Measurements from ENCODE around the gene FGR. TPM values are rescaled to one million over a fixed set of nuclear protein-coding genes. Genes with fewer than 3 reads are reported as not detected.
A peak's percentile ranks its signal among the peaks of the same experiment; 100 is the strongest.

FGR gene
- polyA plus RNA-seq, 3 donors from 2014 or later, result 350 to 654 (median 572) TPM

DNA sequence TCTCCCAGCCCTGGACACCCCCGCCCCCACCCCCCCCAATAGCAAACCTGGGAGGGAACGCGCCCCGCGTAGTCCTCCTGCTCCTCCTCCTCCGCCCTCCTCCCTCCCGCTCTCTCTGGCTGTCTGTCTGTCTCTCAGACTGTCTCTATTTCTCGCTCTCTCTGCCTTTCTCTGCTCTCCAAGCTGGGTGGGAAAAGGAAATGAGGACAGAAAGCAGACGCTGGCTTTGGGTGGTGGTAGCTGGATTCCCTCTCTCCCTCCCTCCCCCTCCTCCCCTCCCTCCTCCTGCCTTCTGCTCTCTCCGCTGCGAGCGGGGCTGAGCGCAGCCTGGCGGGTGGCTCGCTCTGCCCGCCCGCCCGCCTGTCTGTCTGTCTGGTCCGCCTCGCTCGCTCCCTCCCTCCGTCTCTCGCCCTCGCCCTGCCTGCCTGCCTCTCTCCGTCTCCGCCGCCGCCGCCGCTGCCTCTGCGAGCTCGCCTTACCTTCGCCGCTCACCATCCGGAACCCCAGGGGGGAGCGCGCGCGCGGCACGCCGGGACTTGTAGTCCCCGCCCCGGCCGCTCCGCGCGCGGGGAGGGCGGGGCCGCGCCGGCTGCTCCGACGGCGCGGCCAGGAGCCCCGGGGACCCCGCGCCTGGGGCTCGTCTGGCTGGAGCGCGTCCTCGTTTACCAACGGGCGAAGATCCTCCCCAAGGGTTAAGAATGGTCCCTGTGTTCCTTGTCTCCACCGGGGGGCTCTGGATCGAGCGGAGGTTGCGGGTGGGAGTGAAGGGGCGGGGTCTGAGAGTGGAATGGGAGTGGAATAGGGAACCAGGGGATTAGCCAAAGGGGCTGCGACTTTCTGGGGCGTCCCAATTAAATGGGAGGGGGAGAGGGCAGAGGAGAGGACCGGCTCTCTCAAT is 31.1 kb downstream of the FGR start, which contains the start of gene AHDC1:
Gene AHDC1, minus strand, starts transcription at position 464 of the 898 bp plus-strand sequence. CDS start 52,029 bp downstream, outside the sequence.
- peaks cover 29 to 59% of the 10 kb centered on the region in 2 donors for H3K4me1 Mint-ChIP-seq
- H3K27ac Mint-ChIP-seq, result peak within 1 kb of the TSS; percentile 69 to 96 (median 94)
- no peaks in the 10 kb centered on the region for H3K36me3 Mint-ChIP-seq
- H3K27me3 Mint-ChIP-seq (ENCODE audit: low read depth in 3 of 3), result peaks cover 5 to 25% (median 6%) of the 10 kb centered on the region in 3 donors
- peak within 1 kb of the TSS; percentile 88 to 94 (median 91) for H3K4me3 Mint-ChIP-seq
- peak; percentile 92 to 93 (median 93) for DNase-seq
- H3K9me3 Mint-ChIP-seq, result no peaks in the 10 kb centered on the region

DNA sequence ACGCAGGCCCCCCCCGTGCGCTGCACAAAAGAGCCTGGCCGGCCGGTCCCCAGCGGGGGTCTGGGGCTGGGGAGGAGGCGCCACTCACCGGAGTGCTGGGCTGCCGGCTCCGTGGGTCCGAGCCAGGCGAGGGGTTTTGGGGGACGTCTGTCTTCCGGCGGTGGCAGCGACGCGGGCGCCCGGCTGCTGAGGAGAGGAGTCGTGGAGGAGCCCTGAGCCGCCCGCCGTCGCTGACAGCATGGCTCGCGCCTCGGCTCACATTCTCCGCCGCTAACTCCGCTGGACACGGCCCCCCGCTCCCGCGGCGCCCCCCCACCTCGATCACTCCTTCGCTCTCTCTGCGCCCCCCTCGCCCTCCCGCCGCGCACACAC is 31.7 kb downstream of the FGR start:
- H3K27ac Mint-ChIP-seq, result peak overlapping the region; percentile 69 to 96 (median 94)
- H3K36me3 Mint-ChIP-seq, result no peaks in the 10 kb centered on the region
- no peaks in the 10 kb centered on the region for H3K9me3 Mint-ChIP-seq
- H3K4me3 Mint-ChIP-seq, result peak overlapping the region; percentile 88 to 94 (median 91)
- DNase-seq, result peak; percentile 43 to 50 (median 49)
- peaks cover 5 to 25% (median 6%) of the 10 kb centered on the region in 3 donors for H3K27me3 Mint-ChIP-seq (ENCODE audit: low read depth in 3 of 3)
- peaks cover 34 to 64% of the 10 kb centered on the region in 2 donors for H3K4me1 Mint-ChIP-seq

- peaks cover 3 to 21% (median 8%) of the 10 kb centered on the region in 3 donors for H3K27me3 Mint-ChIP-seq (ENCODE audit: low read depth in 3 of 3)
- peaks cover 34 to 61% of the 10 kb centered on the region in 2 donors for H3K4me1 Mint-ChIP-seq
- H3K4me3 Mint-ChIP-seq, result peak overlapping the region; percentile 81 to 93 (median 86)
These were observed 32.3 kb downstream of the FGR start for GRCh38 chr1:27602462-27603308.

DNA sequence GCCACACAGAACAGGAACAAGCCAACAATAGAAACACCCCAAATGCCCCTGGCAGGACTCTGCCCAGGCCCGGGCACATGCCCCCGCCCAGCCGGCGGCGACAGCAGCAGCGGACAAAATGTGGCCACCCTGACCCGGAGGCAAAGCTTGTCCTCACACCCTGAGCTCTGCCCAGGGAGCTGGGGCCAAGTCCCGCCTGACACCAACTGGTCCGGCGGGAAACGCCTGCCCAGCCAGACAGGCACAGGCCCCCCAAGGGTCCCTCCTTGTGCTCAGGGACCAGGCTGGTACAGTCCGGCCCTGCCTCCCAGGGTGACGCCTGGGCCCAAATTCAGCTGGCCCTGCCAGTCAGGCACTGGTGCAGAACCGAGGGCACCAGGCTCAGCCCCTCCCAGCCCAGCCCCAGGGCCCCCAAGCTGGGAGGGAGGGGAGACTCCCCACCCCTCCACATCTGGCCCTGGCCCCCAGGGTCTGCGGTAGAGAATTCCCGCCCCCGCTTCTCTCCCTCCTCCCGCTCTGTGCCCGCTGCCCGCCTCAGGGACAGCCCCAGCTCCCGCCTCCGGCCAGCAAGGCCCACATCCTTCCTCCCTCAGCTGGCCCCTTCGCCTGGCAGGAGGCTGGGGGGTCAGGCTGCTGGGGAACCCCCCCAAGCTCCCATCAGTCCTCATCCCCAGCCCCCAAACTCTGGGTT is 33.1 kb downstream of the FGR start:
- Mint-ChIP-seq H3K9me3 (no peaks in the 10 kb centered on the region), H3K4me3 (peak overlapping the region; percentile 81 to 88 (median 86)), H3K27ac (peak overlapping the region; percentile 71 to 90 (median 86)), H3K27me3 (ENCODE audit: low read depth in 3 of 3) (peaks cover 2 to 16% (median 8%) of the 10 kb centered on the region in 3 donors), H3K36me3 (no peaks in the 10 kb centered on the region), H3K4me1 (peaks cover 34 to 54% of the 10 kb centered on the region in 2 donors)
- DNase-seq, result peak in 1 of 3 donors; percentile 26

More at GRCh38 chr1:27602462-27603308, 32.3 kb downstream of the FGR start:
- DNase-seq, result peak; percentile 17 to 54 (median 53)
- Mint-ChIP-seq H3K9me3 (no peaks in the 10 kb centered on the region), H3K36me3 (no peaks in the 10 kb centered on the region), H3K27ac (peak overlapping the region; percentile 43 to 90 (median 86))

DNA sequence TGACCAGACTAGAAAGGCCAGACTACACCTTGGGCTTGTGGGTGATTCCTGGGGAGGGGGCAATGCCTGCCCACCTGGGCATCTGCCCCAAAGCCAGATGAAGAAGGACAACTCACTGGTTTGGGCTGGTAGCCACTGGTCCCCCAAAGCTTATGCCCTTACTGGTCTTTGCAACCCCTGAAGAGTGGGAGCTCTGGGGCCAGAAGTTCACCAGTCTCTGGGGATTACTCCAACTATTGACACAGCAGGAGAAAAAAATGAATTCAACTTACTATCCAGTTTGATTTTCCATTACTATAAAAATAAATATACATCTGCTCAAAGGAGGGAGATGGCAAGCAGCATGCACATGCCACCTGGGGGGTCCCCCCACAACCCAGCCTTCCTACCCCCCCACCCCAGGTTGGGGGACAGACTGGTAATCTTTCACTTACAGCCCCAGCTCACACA is 33.6 kb downstream of the FGR start:
- peaks cover 34 to 48% of the 10 kb centered on the region in 2 donors for H3K4me1 Mint-ChIP-seq
- no peaks in the 10 kb centered on the region for H3K36me3 Mint-ChIP-seq
- H3K27ac Mint-ChIP-seq, result peak overlapping the region; percentile 18 to 86 (median 72)
- no peaks in the 10 kb centered on the region for H3K9me3 Mint-ChIP-seq
- no peak for DNase-seq
- H3K4me3 Mint-ChIP-seq, result peak overlapping the region; percentile 26 to 79 (median 75)
- peaks cover 2 to 16% (median 5%) of the 10 kb centered on the region in 3 donors for H3K27me3 Mint-ChIP-seq (ENCODE audit: low read depth in 3 of 3)

DNA sequence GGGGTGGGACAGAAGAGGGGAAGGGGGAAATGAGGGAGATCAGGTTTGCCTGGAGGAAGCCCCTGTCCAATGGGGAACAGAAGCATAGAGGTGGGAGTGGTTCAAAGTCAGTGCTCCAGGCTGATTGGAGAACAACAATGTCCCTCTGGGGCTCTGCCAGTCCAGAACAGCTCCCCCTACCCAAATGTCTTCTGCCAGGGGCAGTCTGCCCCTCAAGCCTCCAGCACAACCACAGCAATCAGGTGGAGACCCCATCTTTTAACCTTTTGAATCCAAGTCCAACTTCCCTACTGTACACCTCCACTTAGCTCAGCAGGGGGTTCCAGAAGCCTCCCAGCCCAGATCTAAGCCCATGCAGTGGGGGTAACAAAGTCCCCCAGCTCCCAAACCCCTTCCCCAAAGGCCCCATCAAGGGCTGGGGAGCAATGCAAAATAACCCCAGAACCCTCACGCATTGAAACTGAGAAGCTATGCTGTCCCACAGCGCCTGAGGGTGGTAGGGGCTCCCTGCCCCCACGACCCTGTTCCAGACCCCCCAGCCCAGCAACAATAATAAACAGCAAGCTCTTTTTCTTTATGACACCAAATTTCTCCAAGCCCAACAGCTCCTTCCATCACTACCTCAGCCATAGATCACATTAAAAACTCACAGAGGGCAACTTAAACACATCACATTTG is 34.3 kb downstream of the FGR start:
- Mint-ChIP-seq H3K36me3 (no peaks in the 10 kb centered on the region), H3K27me3 (ENCODE audit: low read depth in 3 of 3) (peaks cover 2 to 16% (median 4%) of the 10 kb centered on the region in 3 donors), H3K4me3 (peak overlapping the region; percentile 26 to 79 (median 73)), H3K4me1 (peaks cover 34 to 43% of the 10 kb centered on the region in 2 donors), H3K27ac (peak overlapping the region in 5 of 6 donors; percentile 8 to 75 (median 22)), H3K9me3 (no peaks in the 10 kb centered on the region)
- no peak for DNase-seq

- peak overlapping the region; percentile 25 to 78 (median 65) for H3K27ac Mint-ChIP-seq
- H3K9me3 Mint-ChIP-seq, result no peaks in the 10 kb centered on the region
- H3K27me3 Mint-ChIP-seq (ENCODE audit: low read depth in 3 of 3), result peaks cover 2 to 14% (median 2%) of the 10 kb centered on the region in 3 donors
- H3K36me3 Mint-ChIP-seq, result no peaks in the 10 kb centered on the region
- H3K4me1 Mint-ChIP-seq, result peaks cover 34 to 39% of the 10 kb centered on the region in 2 donors
- H3K4me3 Mint-ChIP-seq, result peak overlapping the region in 4 of 5 donors; percentile 25 to 79 (median 51)
- DNase-seq, result no peak
These were observed 35.1 kb downstream of the FGR start for GRCh38 chr1:27599605-27600497.

- Mint-ChIP-seq H3K27ac (peak overlapping the region in 3 of 6 donors; percentile 36 to 75 (median 62)), H3K36me3 (no peaks in the 10 kb centered on the region), H3K27me3 (ENCODE audit: low read depth in 3 of 3) (peaks cover 2 to 14% (median 2%) of the 10 kb centered on the region in 3 donors), H3K4me3 (peak overlapping the region in 3 of 5 donors; percentile 29 to 79 (median 41)), H3K9me3 (no peaks in the 10 kb centered on the region), H3K4me1 (peaks cover 34 to 41% of the 10 kb centered on the region in 2 donors)
- DNase-seq, result peak in 2 of 3 donors; percentile 29 to 42
These were observed 36.0 kb downstream of the FGR start for GRCh38 chr1:27598902-27599528.

DNA sequence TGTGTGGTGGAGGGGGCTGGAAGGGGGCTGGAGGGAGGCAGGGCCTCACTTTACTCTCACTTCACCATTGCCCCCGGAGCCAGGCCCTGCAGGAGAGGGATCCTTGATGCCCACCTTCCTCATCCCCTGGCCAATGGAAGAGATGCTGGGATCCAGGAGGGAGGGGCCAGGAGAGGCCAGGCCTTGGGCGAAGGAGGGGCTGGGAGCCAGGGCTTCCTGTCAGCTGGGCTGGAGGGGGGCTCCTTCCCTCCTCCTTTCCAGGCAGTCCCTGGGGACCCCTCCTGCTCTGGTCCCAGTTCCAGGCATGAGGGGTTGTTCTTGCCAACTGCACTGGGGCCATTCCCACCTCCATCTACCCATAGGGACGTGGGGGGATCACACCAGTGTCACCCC is 36.7 kb downstream of the FGR start:
- Mint-ChIP-seq H3K9me3 (no peaks in the 10 kb centered on the region), H3K27me3 (ENCODE audit: low read depth in 3 of 3) (peaks cover 0 to 7% (median 2%) of the 10 kb centered on the region in 3 donors), H3K36me3 (no peaks in the 10 kb centered on the region), H3K4me3 (peak overlapping the region in 2 of 5 donors; percentile 7 to 41), H3K4me1 (peaks cover 34 to 45% of the 10 kb centered on the region in 2 donors), H3K27ac (peak overlapping the region in 2 of 6 donors; percentile 30 to 75)
- DNase-seq, result no peak

DNA sequence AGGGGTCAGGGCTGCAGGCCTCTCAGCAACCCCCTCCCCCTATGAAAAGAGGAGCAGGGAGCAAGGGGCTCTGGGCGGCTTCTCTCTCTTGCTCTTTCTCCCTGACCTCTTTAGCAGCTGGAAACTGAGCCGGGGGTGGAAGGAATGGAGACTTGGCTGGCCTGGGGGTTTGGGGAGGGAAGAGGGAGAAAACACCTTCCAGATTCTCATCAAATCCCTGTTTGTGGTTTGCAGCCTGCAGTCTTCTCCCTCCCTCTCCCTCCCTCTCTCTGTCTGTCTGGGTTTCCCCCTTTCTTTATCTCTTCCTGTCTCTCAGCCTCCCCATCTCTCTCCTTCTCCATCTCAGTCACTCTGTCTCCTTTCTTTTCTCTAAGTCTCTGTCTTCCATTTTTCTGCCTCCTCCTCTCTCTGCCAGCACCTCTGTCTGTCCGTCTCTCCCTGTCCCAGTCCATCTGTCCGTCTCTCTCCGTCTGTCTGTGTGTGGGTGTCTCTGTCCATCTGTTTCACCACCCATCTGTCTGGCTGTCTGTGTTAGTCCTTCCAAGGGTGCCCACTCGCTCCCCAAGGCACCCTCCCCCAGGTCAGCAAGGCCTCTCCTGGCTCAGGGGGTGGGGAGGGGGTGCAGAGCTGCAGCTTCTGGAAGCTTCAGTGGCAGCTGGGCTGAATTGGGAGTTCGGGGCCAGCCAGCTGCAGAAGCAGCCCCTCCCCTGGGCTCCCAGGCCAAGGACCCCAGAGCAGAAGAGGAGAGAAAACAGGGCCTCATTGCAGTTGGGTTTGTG is 37.3 kb downstream of the FGR start:
- Mint-ChIP-seq H3K4me3 (peak overlapping the region; percentile 16 to 65 (median 58)), H3K27me3 (ENCODE audit: low read depth in 3 of 3) (peaks cover 0 to 7% (median 2%) of the 10 kb centered on the region in 3 donors), H3K36me3 (no peaks in the 10 kb centered on the region), H3K27ac (peak overlapping the region in 5 of 6 donors; percentile 53 to 88 (median 84)), H3K9me3 (no peaks in the 10 kb centered on the region), H3K4me1 (peaks cover 34 to 46% of the 10 kb centered on the region in 2 donors)
- no peak for DNase-seq

GRCh38 chr1:27596986-27597385 is 38.0 kb downstream of the FGR start:
- no peaks in the 10 kb centered on the region for H3K36me3 Mint-ChIP-seq
- H3K9me3 Mint-ChIP-seq, result no peaks in the 10 kb centered on the region
- peaks cover 0 to 4% (median 2%) of the 10 kb centered on the region in 3 donors for H3K27me3 Mint-ChIP-seq (ENCODE audit: low read depth in 3 of 3)
- DNase-seq, result no peak
- H3K27ac Mint-ChIP-seq, result no peak overlapping the region
- no peak overlapping the region for H3K4me3 Mint-ChIP-seq
- H3K4me1 Mint-ChIP-seq, result peaks cover 34 to 40% of the 10 kb centered on the region in 2 donors

Measured in immature natural killer cell (primary cell).